BJ (cell line): Measurements from ENCODE around the gene PNPLA7. TPM values are rescaled to one million over a fixed set of nuclear protein-coding genes. Genes with fewer than 3 reads are reported as not detected.

Experiments
- CTCF ChIA-PET: fragments of 350-600 bp; formaldehyde crosslinking; extraction: SDS; loops from one replicate; lab custom pipeline; 2021; ENCODE audit warnings: antibody characterized with exemption, inconsistent platforms; lab: Yijun Ruan, JAX
- POLR2A ChIA-PET: fragments of 300-600 bp; sonication (Branson Sonifier 250); formaldehyde crosslinking; extraction: SDS; loops from one replicate; lab custom pipeline; 2021; ENCODE audit warnings: antibody characterized with exemption; lab: Charles Lee
- DNase-seq: peaks from one replicate; pipeline ENCODE4 v3.0.0-alpha.2; 2011; ENCODE audit warnings: low read depth
- H3K27me3 ChIP-seq: 2 replicates; pipeline ENCODE4 v1.6.0; 2011; ENCODE audit warnings: low read length; ENCODE audit not compliant: control insufficient read depth, insufficient read depth
- H3K36me3 ChIP-seq: 2 replicates; pipeline ENCODE4 v1.5.1; 2011; ENCODE audit warnings: low read length; ENCODE audit not compliant: control insufficient read depth, insufficient read depth
- H3K4me3 ChIP-seq: 2 replicates; pipeline ENCODE4 v1.5.1; 2011; ENCODE audit warnings: low read depth, mild to moderate bottlenecking, control low read depth, low read length
- CTCF ChIP-seq: IDR thresholded peaks from 2 replicates; pipeline ENCODE4 v1.5.1; 2011; ENCODE audit warnings: low read depth, mild to moderate bottlenecking, control low read depth, inconsistent platforms, low read length, moderate library complexity; ENCODE audit not compliant: insufficient read depth
- polyA plus RNA-seq: library from polyadenylated mRNA; depleted of rRNA; stranded (reverse); fragments of >200 nt; gene quantifications from 2 replicates; pipeline ENCODE4 v1.2.3, GENCODE V29; 2011

The PNPLA7 gene
- polyA plus RNA-seq, 1 experiment, result 0.63 TPM

GRCh38 chr9:137486141-137486490 lies 64.1 kb downstream of the PNPLA7 start:
- DNase-seq, result no peak
- POLR2A ChIA-PET, result no interaction called here
- CTCF ChIA-PET, result no interaction called here
- no peaks in the 10 kb centered on the region for H3K27me3 ChIP-seq
- no peak for TF ChIP-seq CTCF
- no peaks in the 10 kb centered on the region for H3K36me3 ChIP-seq
- H3K4me3 ChIP-seq, result no peak overlapping the region

DNA sequence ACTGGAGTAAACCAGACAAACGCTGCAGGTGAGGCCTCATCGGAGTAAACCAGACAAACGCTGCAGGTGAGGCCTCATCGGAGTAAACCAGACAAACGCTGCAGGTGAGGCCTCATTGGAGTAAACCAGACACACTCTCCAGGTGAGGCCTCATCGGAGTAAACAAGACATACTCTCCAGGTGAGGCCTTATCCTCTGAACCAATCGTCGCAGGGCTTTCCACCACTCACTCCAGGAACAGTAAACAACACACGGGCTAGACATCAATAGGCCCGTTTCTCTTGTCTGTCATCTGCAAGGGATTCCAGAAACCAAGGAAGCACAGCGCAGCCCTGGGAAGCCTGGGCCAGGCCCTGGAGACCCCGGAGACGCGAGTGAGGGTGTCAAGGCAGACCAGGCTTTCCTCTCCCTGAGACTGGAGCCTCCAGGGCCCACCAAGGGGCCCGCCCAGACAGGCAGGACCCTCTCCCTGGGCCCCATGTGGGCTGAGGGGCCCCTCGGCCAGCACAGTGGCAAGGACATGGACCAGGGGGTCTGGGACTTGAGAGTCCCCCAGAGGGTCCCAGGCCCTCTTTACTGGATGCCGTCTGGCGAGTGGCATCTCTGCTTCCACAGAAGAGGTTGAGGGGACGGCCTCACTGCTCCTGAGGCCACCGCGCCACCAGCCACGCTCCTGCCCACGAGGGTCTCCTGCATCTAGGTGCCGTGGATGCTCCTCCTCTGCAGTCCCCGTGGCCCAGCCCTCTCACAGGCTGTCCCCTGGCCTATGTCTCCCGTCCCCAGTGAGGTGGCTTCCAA lies 64.7 kb downstream of the PNPLA7 start:
- ChIA-PET CTCF (no interaction called here), POLR2A (no interaction called here)
- H3K27me3 ChIP-seq, result no peaks in the 10 kb centered on the region
- H3K4me3 ChIP-seq, result no peak overlapping the region
- TF ChIP-seq CTCF, result no peak
- no peak for DNase-seq
- H3K36me3 ChIP-seq, result no peaks in the 10 kb centered on the region

- ChIA-PET CTCF (no interaction called here), POLR2A (no interaction called here)
- Histone ChIP-seq H3K36me3 (no peaks in the 10 kb centered on the region), H3K4me3 (no peak overlapping the region), H3K27me3 (no peaks in the 10 kb centered on the region)
- no peak for DNase-seq
- TF ChIP-seq CTCF, result no peak
These were observed 65.5 kb downstream of the PNPLA7 start for GRCh38 chr9:137484551-137485315.

DNA sequence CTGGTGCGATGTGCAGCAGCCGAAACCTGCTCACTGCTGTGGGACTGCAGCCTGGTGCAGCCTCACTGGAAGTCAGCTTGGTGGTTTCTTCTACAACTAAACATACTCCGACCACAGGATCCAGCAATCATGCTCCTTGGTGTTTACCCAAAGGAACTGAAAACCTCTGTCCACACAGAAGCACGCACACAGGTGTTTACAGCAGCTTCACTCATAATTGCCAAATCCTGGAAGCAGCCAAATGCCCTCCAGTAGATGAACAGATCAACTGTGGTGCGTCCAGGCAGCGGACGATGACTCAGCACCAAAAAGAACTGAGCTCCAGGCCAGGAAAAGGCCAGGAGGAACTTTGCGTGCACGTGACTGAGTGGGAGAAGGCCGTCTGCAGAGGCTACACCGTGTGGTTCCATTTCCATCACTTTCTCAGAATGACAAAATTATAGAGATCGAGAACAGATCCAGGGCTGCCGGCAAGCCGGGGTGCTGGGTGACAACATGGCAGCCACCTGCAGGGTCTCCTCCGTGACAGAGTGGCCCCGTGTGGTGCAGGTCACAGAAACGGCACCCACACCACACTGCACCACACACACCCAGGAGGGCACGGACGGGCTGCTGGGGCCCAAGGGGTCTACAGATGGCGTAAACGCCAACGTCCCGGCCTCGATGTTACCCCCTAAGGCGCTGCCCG lies 68.0 kb downstream of the PNPLA7 start:
- CTCF ChIA-PET, result interaction anchor here (1.0 to 1.1 kb wide), 4 partner anchors 22 to 59 kb away, joined by 3 read pairs; partner anchors contain the start of genes EXD3 and NOXA1
- TF ChIP-seq CTCF, result no peak
- DNase-seq, result peak; percentile 84
- POLR2A ChIA-PET, result no interaction called here
- H3K4me3 ChIP-seq, result no peak overlapping the region
- no peaks in the 10 kb centered on the region for H3K27me3 ChIP-seq
- no peaks in the 10 kb centered on the region for H3K36me3 ChIP-seq
